Stimulated activated CD8-positive, alpha-beta memory T cell treated with anti-CD3 and anti-CD28 coated beads, Interleukin-15, amount 100 ng/mL, for 48 hours (primary cell): ENCODE results near the gene TSSC4.

ENCODE experiments used
- DNase-seq, 2 donors: peaks; one replicate each; pipeline ENCODE4 v3.0.0-alpha.2; 2020; ENCODE audit warnings: low read depth in 2 of 2

The TSSC4 gene

DNA sequence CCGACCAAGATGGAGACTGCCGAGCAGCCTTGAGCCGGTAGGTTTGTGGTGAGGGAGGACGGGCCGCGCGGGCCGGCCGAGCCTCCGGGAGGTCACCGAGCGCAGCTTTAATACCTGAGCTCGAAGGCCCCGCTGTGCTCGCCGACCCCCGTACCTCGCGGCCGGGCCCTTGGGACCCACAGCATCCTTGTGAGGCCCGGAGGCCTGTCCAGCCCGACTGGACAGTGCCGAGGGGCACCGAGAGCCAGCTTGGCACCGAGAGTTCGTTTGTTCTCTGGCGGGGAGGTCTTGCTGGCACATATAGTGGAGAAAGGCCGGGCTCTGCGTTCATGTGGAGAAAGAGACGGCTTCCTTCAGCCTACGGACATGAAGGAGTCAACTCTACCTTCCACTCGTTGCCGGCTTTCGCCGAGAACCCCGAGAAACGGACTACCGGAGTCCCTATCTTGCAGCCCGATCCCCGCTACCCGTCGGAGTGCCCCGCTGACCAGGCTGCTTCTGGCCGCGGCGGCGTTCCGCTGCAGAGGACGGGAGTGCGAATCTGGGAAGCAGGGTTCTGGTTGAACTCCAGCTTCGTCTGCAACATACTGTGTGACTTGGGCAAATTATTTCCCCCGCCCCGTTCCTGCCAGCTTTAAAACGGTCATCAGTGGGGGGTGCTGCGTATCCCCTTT is 349 bp downstream of the TSSC4 start:
- no peak for DNase-seq

DNA sequence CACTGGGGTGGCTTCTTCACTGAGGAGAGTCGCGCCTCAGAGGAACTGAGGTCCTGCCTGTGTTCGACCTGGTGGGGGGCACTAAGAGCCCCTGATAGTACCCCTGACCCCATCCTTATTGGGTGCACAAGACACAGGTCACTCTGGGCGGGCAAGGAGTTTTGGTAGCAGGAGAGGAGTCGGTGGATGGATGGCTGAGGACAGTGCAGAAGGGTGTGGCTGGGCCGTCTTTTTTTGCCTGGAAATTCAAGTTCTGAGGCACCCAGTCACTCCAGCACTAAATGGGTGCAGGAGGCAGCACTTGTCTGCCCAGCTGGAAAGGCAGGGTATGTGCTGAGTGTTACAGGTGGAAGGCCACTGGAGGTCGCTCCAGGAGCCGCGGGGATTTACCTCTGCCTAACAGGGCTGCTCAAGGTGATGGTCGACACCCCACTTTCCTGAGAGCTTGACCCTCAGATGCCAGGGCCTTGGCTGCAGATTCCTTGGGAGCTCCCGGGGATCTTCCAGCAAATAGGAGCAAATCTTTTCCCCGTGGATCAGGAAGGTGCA is 960 bp downstream of the TSSC4 start:
- no peak for DNase-seq

DNA sequence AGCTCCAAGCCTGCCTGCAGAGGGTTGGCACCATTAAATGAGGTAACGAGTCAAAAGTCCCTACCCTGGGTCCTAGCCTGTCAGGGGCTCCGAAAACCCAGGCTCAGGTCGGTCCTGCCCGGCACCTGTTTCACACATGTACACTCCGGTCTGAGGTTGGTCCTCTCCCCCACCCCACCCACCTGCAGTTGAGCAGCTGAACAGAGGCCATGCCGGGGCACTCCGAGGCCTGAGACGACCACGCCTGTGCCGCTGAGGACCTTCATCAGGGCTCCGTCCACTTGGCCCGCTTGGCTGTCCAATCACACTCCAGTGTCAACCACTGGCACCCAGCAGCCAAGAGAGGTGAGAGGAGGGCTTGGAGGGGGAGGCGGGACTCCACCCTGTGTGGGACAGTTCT is 1.6 kb downstream of the TSSC4 start:
- DNase-seq: no peak

DNA sequence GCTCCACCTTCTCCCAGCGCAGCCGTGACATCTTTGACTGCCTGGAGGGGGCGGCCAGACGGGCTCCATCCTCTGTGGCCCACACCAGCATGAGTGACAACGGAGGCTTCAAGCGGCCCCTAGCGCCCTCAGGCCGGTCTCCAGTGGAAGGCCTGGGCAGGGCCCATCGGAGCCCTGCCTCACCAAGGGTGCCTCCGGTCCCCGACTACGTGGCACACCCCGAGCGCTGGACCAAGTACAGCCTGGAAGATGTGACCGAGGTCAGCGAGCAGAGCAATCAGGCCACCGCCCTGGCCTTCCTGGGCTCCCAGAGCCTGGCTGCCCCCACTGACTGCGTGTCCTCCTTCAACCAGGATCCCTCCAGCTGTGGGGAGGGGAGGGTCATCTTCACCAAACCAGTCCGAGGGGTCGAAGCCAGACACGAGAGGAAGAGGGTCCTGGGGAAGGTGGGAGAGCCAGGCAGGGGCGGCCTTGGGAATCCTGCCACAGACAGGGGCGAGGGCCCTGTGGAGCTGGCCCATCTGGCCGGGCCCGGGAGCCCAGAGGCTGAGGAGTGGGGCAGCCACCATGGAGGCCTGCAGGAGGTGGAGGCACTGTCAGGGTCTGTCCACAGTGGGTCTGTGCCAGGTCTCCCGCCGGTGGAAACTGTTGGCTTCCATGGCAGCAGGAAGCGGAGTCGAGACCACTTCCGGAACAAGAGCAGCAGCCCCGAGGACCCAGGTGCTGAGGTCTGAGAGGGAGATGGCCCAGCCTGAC is 2.5 kb downstream of the TSSC4 start:
- DNase-seq: no peak

DNA sequence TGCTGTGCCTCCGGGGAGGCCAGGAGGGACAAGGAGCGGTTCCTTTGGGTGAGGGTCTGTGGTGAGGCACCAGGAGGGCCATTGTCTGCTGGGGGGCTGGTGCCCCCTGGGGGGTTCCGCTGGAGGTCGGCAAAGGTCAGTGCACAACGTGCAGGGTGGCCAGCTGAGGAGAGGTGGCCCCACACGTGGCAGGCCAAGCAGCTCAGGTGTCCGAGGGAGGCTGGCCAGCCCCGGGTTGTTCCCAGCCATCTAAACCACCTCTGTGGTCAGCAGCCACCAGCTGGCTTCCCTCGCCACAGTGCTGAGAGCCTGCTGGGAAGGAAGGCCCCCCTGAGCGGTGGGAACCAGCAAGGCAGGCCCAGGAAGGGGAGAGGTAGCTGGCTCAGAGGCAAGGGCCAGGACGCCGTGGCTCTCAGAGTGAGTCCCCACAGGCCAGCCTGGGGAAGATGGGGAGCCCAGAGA is 4.2 kb downstream of the TSSC4 start:
- DNase-seq: no peak

DNA sequence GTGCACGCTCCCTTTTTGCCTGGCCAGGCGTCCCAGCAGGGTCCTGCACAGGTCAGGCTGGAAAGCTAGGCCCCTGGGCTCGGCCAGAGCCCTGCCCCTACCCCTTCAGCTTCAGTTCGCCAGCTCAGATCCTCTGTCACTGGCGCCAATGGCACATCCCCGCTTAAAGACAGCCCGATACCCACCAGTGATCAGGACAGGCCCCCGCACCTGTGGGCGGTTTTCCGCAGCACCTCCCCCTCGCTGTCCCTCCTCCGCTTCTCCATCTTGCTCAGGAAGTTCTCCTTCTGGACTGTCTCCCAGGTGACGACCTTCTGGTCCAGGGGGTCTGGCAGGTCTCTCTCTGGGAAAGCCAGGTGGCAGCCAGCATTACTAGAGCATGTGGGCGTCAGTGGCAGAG is 5.9 kb downstream of the TSSC4 start:
- no peak for DNase-seq

DNA sequence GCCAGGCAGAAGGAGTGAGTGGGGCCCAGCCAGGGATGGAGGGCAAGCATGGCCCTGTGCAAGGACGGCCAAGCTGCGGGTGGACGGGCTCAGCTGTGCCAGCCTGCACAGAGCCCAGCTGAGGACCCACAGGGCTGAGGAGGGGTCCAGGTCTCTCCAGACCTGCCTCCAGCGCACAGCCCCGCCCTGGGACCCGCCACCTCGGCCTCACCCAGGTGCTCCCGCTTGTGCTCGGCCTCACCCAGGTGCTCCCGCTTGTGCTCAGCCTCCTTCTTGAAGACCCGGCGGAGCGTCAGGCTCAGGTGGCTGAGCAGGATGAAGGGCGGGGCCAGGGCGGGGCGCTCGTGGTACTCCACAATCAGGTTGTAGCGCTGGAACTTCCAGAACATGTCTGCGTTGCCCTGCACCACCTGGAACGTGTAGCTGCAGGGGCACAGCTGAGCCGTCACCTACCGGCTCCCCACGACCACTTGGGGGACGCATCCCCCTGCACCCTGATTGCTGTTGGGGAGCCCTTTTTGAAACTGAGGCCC is 6.4 kb downstream of the TSSC4 start:
- no peak for DNase-seq

DNA sequence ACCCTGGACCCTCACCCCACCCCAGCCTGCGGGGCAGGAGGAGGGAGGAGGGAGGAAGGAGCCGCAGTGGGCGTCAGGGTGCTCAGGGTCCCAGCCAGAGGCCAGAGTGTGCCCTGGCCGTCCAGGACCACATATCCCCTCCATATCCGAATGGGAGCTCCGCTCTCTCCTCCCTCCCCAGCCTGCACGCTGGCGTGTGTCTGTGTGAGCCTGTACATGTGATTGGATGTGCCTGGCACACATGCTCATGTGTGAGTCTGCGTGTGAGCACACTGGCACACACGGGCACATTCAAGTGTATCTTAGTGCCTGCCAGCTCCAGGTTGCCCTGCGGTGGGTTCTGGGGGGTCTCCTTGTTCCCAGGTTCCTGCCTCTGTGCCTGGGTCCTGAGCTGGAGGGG is 8.1 kb downstream of the TSSC4 start:
- DNase-seq: no peak

DNA sequence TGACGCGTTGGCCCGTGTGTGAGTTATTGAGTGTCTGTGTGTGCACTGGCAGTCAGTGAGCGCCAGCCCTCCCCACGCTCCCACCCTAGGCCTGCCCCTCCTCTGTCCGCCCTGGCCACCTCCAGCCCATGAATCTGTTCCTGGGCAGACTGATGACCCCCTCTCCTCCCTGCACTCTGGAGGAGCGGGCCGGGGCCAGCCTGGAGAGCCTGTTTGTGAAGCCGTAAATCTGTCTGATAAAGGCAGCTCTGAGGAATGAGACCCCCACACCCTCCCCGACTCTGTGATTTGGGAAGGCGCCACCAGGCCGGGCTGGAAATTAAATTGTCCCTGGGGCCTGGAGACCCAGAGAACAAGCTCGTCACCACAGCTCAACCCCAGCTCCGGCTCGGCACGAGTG is 8.6 kb downstream of the TSSC4 start:
- no peak for DNase-seq

DNA sequence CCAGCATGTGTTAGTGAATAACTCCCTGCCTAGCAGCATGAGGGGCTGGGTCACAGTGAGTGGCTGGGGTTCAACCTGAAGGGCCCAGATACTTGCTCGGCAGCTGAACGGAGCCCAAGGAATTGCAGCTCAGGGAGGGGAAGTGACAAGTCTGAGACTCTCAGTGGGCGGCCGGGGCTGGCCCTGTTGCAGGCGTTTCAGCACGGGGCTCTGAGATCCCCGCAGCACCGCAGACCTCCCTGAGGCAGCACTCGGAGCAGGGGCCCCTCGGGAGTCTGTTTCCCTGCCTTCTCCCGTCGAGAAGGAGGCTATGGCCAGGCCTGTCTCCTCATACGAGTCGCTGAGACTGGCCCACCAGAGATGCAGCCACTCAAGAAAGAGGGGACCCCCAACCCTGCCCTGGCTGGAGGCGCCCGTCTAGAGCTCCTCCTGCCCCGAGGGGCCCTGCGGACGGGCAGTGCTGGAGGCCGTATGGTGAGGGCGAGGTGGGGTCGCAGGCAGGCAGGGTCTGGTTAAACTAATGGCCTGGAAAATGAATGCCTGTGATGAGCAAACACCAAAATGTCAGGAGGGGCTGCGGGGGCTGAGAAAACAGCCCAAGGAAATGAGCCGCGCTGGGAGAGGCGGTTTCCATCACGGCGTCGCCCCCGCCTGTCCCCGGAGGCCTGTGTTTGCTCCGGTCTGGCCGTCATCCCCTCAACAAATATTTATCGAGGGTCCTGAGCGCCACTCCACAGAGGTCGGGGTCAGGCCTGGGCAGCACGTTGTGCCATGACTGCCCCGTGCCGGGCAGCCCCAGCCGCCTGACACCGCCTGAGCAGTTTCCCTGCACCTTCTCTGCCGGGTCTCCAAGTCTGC is 9.3 kb downstream of the TSSC4 start:
- no peak for DNase-seq

DNA sequence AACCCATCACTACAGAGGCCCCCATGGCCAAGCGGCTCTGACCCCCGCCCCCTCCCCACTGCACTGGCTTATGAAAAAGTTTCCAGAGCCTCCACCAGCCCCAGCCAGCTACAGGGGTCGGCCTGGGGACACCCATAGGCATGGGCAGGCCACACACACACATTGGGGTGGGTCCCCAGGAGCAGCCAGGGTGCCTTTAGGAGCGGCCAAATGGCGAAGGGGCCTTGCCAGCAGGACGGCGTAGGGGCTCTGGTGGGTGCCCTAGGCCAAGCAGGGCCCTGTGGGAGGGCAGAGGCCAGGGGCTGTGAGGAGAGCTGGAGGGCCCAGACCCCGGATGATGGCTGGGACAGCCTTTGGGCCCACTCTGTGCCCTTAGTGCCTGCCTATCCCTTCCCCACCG is 10.1 kb downstream of the TSSC4 start:
- no peak for DNase-seq

DNA sequence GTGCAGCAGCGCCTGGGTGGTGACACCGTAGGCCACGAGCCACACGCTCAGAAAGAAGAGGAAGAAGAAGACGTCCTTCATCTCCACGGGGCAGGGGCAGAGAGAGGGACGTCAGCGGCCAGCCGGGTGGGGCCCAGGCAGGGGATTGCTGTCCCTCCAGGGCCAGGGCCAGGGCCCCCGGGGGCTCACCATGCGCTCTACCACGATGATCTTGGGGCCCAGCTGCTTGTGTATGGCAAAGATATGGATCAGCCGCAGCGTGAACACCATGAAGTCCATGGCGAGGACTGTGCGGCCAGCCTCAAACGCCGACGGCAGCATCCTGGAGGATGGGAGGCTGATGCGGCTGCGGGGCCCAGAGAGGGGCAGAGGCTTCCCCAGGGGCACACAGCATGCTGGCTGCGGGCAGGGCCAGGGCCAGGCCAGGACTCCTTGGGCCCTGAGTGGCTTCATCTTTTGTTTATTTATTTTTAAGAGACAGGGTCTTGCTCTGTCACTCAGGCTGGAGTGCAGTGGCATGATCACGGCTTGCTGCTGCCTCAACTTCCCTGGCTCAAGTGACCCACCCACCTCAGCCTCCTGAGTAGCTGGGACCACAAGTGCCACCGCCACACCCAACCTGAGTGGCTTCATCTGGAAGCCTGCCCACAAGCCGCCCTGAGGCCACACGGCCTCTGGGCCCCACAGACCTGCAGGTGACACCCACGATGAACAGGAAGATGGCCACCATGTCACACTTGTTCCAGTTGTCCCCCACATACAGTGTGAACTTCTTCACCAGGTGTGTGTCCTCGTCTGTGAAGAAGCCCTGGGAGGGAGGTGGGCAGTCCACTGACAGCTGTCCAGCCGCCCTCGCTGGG is 11.1 kb downstream of the TSSC4 start:
- no peak for DNase-seq

DNA sequence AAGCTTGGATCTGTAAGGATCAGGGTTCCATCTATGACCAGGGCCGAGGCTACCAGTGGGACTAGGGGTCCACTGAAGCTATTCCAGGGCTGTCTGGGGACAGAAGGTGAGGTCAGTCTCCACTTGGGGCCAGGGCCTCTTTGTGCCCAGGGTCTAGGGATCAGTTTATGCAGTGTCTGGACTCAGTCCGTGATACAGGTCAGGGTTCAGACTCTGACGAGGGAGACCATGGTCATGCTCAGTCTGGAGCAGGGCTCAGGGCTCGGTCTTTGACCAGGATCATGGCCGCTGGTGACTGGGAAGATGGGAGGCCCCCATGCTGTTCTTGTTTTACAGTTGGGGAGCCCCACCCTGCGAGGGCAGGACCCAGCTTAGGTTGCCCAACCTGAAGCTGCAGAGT is 11.8 kb downstream of the TSSC4 start:
- DNase-seq: no peak

DNA sequence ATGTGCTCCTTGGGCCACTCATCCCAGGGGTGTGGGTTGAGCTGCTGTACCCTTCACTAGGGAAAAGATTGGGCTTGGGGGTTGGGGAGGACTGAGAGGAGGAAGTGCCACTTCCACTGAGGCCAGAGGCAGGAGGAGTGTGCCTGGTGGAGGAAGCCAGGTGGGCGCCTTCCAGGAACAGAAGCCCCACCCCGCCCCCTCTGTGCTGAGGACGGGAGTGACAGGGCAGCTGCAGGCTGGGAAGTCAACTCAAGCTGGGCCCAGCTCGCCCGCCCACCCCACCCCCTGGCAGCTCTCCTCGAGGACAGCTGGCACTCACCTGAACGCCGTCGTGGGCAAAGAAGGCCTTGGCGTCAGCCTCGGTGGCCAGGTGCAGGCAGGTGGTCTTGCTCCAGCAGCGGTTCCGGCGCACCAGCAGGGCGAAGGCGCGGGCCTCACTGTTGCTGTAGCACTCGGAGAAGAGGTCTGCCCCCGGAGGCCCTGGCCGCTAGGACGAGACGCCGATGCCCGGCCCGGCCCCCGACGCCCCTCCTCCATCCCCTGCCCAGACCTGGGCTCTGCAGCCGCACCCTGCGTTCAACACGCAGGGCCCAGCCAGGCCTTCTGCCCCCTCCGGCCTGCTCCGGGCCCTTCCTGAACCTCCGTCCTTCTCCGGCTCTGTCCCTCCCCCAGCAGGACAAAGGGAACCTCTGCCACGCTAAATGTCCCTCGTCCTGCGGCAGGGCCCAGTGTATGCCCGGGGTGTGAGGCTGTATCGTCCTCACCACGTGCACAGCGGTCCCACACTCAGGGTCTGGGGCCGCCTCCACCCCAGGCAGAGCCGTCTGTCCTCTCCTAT is 13.4 kb downstream of the TSSC4 start:
- no peak for DNase-seq

DNA sequence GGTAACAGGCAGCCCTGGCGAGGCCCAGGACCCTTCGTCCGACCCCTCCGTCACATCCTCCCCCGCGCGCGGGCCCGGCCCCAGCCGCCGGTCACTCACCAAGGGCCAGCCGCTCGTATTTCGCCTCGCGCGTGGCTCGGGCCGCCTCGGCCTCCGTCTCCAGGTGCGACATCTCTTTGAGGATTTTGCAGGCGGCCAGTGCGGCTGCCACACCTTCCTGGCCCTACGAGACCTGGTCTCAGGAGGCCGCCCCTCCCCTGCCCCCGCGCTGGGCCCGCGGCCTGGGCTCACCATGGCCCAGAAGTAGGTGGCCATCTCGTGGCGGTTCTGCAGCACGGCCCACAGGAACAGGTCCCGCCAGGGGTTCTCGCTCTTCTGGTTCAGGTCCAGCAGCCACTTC is 14.1 kb downstream of the TSSC4 start:
- DNase-seq: no peak

DNA sequence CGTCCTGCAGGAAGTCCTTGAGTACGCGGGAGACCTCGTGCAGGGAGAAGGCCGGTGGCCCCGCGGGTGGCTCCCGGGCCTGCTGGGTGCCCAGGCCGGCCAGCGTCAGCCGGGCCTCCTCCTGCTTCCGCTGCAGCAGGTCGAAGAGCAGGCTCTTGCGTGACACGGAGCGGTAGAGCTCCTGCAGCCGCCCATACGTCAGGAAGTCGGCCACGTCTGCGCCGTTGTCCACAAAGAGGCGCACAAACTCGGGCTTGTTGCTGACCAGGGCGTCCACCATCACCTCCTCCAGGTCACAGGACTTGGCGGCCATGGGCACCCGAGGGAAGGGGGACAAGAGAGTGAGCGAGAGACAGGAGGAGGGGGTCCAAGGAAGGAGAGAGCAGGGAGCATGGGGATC is 14.6 kb downstream of the TSSC4 start:
- no peak for DNase-seq

DNA sequence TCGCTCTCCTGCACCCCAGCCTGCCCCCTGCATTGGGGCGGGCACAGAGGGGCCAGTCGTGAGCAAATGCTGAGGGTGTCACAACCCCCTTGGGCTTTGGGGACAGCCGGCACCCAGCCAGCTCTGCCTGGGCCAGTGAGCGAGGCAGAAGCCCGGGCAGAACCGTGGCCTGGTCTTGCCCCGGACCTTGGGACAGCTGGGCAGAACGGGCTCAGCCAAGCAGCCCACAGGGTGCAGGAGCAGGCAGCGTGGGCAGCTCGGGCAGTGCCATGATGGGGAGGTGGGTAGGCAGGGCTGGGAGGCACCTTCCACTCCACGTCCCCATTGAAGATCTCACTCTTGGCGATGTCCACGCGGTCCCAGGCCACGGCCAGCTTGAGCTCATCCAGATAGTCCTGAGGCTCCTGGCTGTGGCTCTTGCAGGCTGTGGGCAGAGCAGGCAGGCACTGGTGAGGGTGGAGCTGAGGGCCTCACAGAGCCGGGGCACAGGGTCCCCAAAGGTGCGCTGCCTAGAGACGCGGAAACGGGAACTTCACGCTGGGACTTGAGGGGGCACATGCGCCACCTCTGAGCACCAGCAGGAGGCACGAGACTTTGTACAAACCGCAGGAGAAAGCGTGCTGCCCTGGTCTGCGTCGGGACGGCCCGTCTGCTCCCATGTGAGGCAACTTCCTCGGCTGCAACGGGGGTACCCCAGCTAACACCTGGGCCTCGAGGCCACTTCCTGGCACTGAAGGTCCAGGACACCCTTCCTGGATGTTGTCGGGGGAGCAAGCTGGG is 15.2 kb downstream of the TSSC4 start:
- DNase-seq: no peak

DNA sequence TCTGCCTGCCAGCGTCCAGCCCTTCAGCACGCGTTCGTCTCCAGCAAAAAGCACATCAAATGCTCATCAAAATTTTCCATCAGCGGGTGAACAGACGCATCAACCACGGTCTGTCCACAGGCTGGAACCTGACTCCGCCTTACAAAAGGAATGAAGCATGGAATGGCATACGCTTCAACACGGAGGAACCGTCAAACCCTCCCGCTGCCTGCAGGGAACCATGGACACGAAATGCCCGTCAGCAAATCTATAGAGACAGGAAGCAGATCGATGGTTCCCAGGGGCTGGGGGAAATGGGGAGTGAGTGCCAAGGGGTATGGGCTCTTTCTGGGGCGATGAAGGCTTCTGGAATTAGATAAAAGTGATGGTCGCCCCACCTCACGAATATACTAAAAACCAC is 16.2 kb downstream of the TSSC4 start:
- no peak for DNase-seq
